KMS-11 (cell line): ENCODE measurements around the gene AMZ1.

Experiments used
- H2AFZ ChIP-seq: fragments of 200-600 bp; sonication (generic); 2 replicates; pipeline ENCODE4 v1.6.1; 2016; ENCODE audit warnings: antibody characterized with exemption, mixed run types, low read depth
- H3K27ac ChIP-seq: fragments of 200-600 bp; sonication (generic); 2 replicates; pipeline ENCODE4 v1.6.1; 2016; ENCODE audit warnings: mild to moderate bottlenecking, mixed run types
- H3K27me3 ChIP-seq: fragments of 200-600 bp; sonication (generic); 2 replicates; pipeline ENCODE4 v1.6.1; 2017; ENCODE audit warnings: mild to moderate bottlenecking, low read depth, mixed run types, moderate library complexity; ENCODE audit not compliant: insufficient read depth
- H3K36me3 ChIP-seq: fragments of 200-600 bp; sonication (generic); 2 replicates; pipeline ENCODE4 v1.6.1; 2017; ENCODE audit warnings: mild to moderate bottlenecking, mixed run types; ENCODE audit not compliant: insufficient read depth
- H3K4me1 ChIP-seq: fragments of 200-600 bp; sonication (generic); 2 replicates; pipeline ENCODE4 v1.6.1; 2016; ENCODE audit warnings: mild to moderate bottlenecking, low read depth, mixed run types; ENCODE audit not compliant: poor library complexity, severe bottlenecking
- H3K4me2 ChIP-seq: fragments of 200-600 bp; sonication (generic); 2 replicates; pipeline ENCODE4 v1.7.0; 2016; ENCODE audit warnings: mild to moderate bottlenecking, mixed run types
- H3K4me3 ChIP-seq: fragments of 200-600 bp; sonication (generic); IDR thresholded peaks from 2 replicates; pipeline ENCODE4 v1.6.1; 2017; ENCODE audit warnings: low read depth, low read length, mixed read lengths; ENCODE audit not compliant: insufficient read depth
- H3K79me2 ChIP-seq: fragments of 200-600 bp; sonication (generic); 2 replicates; pipeline ENCODE4 v1.6.1; 2016; ENCODE audit warnings: low read depth, mixed run types; ENCODE audit not compliant: insufficient read depth
- H3K9ac ChIP-seq: fragments of 200-600 bp; sonication (generic); 2 replicates; pipeline ENCODE4 v1.6.1; 2016; ENCODE audit warnings: mild to moderate bottlenecking, mixed run types
- H4K20me1 ChIP-seq: fragments of 200-600 bp; sonication (generic); 2 replicates; pipeline ENCODE4 v1.6.1; 2016; ENCODE audit warnings: mild to moderate bottlenecking, mixed run types; ENCODE audit not compliant: insufficient read depth
- TF ChIP-seq, protein P1 (sequence below): fragments of 200-600 bp; sonication (generic); conservative IDR thresholded peaks from 2 replicates; pipeline ENCODE4 v1.6.1; 2017; ENCODE audit warnings: low read depth, mild to moderate bottlenecking, antibody characterized with exemption, low read length, moderate library complexity, mixed read lengths

The AMZ1 gene

DNA sequence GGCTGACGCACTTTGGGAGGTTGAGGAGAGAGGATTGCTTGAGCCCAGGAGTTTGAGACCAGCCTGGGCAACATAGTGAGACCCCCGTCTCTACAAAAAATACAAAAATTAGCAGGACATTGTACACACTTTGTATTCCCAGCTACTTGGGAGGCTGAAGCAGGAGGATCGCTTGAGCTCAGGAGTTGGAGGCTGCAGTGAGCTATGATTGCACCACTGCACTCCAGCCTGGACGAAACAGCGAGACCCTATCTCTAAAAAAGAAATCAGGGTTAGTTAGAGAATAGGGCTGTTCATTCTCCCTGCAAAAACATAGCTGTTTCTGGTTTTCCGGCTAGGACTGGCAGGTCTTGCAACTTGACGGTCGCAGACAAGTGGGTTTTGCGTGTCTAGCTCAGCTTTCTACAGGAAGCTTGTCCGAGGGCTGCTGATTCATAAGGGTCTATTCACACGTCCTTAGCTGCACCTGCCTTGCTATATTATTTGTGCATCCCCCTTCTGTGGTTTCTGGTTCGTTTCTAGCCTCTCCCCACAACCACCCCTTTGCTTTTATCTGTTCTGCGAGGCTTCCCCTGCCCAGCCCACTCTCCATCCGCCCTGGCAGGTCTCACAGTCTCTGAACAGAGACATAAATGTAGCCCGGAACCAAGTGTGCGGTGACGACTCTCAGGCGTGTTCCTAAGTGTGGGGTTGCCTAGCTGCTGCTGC is 10.7 kb downstream of the AMZ1 start:
- peak overlapping the region; percentile 72; the same call in 1 of the 2 replicates for H2AFZ ChIP-seq
- no peaks in the 10 kb centered on the region for H4K20me1 ChIP-seq
- H3K4me3 ChIP-seq: no peak overlapping the region
- no peaks in the 10 kb centered on the region for H3K36me3 ChIP-seq
- TF ChIP-seq, protein P1, sequence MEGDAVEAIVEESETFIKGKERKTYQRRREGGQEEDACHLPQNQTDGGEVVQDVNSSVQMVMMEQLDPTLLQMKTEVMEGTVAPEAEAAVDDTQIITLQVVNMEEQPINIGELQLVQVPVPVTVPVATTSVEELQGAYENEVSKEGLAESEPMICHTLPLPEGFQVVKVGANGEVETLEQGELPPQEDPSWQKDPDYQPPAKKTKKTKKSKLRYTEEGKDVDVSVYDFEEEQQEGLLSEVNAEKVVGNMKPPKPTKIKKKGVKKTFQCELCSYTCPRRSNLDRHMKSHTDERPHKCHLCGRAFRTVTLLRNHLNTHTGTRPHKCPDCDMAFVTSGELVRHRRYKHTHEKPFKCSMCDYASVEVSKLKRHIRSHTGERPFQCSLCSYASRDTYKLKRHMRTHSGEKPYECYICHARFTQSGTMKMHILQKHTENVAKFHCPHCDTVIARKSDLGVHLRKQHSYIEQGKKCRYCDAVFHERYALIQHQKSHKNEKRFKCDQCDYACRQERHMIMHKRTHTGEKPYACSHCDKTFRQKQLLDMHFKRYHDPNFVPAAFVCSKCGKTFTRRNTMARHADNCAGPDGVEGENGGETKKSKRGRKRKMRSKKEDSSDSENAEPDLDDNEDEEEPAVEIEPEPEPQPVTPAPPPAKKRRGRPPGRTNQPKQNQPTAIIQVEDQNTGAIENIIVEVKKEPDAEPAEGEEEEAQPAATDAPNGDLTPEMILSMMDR: no peak
- H3K27me3 ChIP-seq: no peaks in the 10 kb centered on the region
- peak overlapping the region; percentile 88 for H3K4me2 ChIP-seq
- peak overlapping the region; percentile 53; the same call in 1 of the 2 replicates for H3K9ac ChIP-seq
- peaks cover 27% of the 10 kb centered on the region for H3K4me1 ChIP-seq
- no peaks in the 10 kb centered on the region for H3K79me2 ChIP-seq
- peak overlapping the region; percentile 59 for H3K27ac ChIP-seq

DNA sequence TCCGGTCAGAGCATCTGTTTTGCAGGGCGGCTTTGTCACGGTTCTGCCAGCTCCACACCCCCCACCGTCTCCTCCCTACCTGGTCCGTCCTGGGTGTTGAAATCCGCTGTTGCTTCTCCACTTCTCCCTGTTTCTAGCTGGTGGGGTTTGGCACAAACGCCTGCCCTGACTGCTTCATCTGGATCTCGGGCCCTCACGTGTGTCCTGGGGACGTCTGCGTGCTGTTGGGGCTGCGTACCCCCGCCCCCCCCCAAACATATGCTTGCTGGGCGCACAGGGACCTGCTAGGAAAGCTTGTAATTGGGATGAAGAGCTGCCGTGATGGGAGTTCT is 11.3 kb downstream of the AMZ1 start:
- TF ChIP-seq, protein P1: no peak
- Histone ChIP-seq H3K36me3 (no peaks in the 10 kb centered on the region), H3K79me2 (no peaks in the 10 kb centered on the region), H2AFZ (peak overlapping the region; percentile 72; the same call in 1 of the 2 replicates), H3K4me3 (no peak overlapping the region), H3K27me3 (no peaks in the 10 kb centered on the region), H3K4me1 (peaks cover 27% of the 10 kb centered on the region), H3K4me2 (peak overlapping the region; percentile 88), H3K27ac (peak overlapping the region; percentile 59), H3K9ac (peak overlapping the region; percentile 53), H4K20me1 (no peaks in the 10 kb centered on the region)

DNA sequence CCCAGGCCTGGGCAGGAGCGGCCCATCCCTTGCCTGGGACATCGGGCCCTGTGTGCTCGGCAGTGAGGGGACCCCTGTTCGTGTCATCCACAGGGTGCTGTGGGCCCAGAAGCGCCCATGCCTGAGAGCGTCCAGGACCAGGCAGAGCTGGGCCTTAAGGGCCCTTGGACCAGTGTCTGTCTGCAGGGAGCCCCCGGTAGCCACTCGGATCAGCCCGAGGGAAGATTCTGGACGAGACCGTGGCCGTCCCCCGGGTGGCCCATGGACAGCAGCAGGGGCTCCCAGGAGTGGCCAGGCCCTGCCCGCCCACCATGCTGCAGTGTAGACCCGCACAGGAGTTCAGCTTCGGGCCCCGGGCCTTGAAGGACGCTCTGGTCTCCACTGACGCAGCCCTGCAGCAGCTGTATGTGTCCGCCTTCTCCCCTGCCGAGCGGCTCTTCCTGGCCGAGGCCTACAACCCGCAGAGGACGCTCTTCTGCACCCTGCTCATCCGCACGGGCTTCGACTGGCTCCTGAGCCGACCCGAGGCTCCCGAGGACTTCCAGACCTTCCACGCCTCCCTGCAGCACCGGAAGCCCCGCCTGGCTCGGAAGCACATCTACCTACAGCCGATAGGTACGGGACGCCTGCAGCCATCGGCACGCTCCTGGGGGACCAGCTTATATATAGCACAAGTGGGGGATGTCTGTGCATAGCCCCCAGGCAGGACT is 12.3 kb downstream of the AMZ1 start:
- no peak overlapping the region for H3K4me3 ChIP-seq
- H2AFZ ChIP-seq: peak overlapping the region; percentile 72; the same call in 1 of the 2 replicates
- H4K20me1 ChIP-seq: no peaks in the 10 kb centered on the region
- no peaks in the 10 kb centered on the region for H3K36me3 ChIP-seq
- H3K27ac ChIP-seq: no peak overlapping the region
- H3K4me2 ChIP-seq: peak overlapping the region; percentile 88; the same call in 1 of the 2 replicates
- no peak overlapping the region; the same call in 1 of the 2 replicates for H3K9ac ChIP-seq
- no peaks in the 10 kb centered on the region for H3K79me2 ChIP-seq
- TF ChIP-seq, protein P1: no peak
- no peaks in the 10 kb centered on the region for H3K27me3 ChIP-seq
- peaks cover 27% of the 10 kb centered on the region for H3K4me1 ChIP-seq

DNA sequence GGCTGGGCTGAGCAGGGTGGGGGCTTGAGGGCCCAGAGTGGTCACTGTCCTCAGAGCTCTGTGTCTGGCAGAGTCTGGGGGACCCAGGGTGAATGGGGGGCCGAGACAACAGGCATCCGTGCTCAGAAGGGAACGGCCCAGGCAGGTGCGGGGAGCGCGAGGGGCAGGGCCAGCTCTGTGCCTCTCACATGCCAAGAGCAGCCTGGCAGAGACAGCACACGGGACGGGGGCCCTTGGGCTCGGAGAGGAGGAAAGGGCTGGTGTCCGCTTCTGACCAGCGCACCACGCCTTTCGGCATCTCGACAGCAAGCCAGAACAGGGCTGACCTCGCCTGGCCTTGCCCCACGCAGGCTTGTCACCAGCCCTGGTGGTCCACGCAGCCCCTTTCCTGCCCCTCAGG is 13.4 kb downstream of the AMZ1 start:
- Histone ChIP-seq H2AFZ (no peak overlapping the region), H3K27me3 (no peaks in the 10 kb centered on the region), H3K79me2 (no peaks in the 10 kb centered on the region), H3K27ac (no peak overlapping the region), H3K36me3 (no peaks in the 10 kb centered on the region), H3K4me2 (no peak overlapping the region), H3K9ac (no peak overlapping the region), H3K4me1 (peaks cover 27% of the 10 kb centered on the region), H4K20me1 (no peaks in the 10 kb centered on the region), H3K4me3 (no peak overlapping the region)
- TF ChIP-seq, protein P1: no peak
